Right cardiac atrium (tissue), 5 donors: ENCODE results near the gene FCHSD2. TPM values are rescaled to one million over a fixed set of nuclear protein-coding genes. Genes with fewer than 3 reads are reported as not detected.

Source experiments
- ATAC-seq, 2 donors: fragments of 200-7000 bp; cut with Tn5 transposase; one replicate each; pipeline versions ENCODE4 v1.8.0 to v1.9.1; 2020; ENCODE audit warnings: moderate library complexity in 2 of 2, mild to moderate bottlenecking in 1 of 2
- DNase-seq, 3 donors: peaks; one replicate each; pipeline ENCODE4 v3.0.0-alpha.2; 2020
- H3K27ac ChIP-seq: one replicate; pipeline ENCODE4 v1.5.1; 2013; ENCODE audit warnings: mild to moderate bottlenecking, low read length, control low read depth, moderate library complexity
- H3K27me3 ChIP-seq: one replicate; pipeline ENCODE4 v1.6.1; 2013; ENCODE audit not compliant: control insufficient read depth, insufficient read depth
- H3K4me1 ChIP-seq: one replicate; pipeline ENCODE4 v1.6.1; 2013; ENCODE audit warnings: low read length; ENCODE audit not compliant: control insufficient read depth, insufficient read depth
- H3K4me3 ChIP-seq: one replicate; pipeline ENCODE4 v1.5.1; 2013; ENCODE audit warnings: low read length, control low read depth
- H3K9me3 ChIP-seq: one replicate; pipeline ENCODE4 v1.6.1; 2013; ENCODE audit warnings: low read length; ENCODE audit not compliant: control insufficient read depth
- WGBS: extraction: QIAGEN DNeasy Blood & Tissue Kit; methylation state at CpG from one replicate; pipeline ENCODE4 v1.1.7; 2013; 5-methylcytosine and 5-hydroxymethylcytosine counted together
- intact Hi-C, 4 donors: fragments of 100-400 bp; cut with DNase I; formaldehyde crosslinking; loops; one replicate each; pipeline versions ENCODE4 v1.11.0 to v1.14.0; 2022 to 2023
- polyA plus RNA-seq: library from polyadenylated mRNA; stranded (reverse); fragments of 200-250 nt; gene quantifications from one replicate; pipeline ENCODE4 v1.2.3, GENCODE V29; 2013
- total RNA-seq, 4 donors: library from RNA; stranded (reverse); fragmentation: NEBNext Ultra II Directional; extraction: Animal tissue kit (Norgen Biotek cat#: 25700); gene quantifications; one replicate each; pipeline ENCODE4 v1.2.1, GENCODE V29; 2021
- donor health status: healthy with polysubstance abuse.
- donor health status: DM: no; HTN: yes; CAD: no.
- donor health status: DM: no; HTN: no; CAD: no.
- donor health status: DM: no; HTN: yes; CAD: no; lungs with severe emphysema.
- donor health status: DM: yes; HTN: yes; CAD: no.

Gene FCHSD2
- total and polyA plus RNA-seq, 5 donors: 12.6 to 54.1 (median 36.2) TPM

DNA sequence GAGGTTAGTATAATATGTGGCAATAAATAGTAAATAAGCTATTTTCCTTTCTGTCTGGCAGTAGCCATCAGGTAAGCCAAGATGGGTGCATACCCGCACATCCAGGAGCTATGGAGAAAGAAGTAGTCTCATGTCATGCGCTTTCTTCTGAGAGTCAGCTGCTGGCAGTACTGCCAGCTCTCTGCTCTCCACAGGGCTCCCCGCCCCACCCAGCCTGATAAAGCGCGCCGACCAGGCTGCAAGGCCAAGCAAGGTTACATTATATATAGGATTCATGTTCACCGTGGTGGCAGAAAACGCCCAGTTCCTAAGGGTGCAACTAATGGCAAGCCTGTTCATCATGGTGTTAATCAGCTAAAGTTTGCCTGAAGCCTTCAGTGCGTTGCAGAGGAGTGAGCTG is 201.7 kb downstream of the FCHSD2 start:
- Histone ChIP-seq H3K4me1 (peaks cover 2% of the 10 kb centered on the region), H3K27me3 (no peaks in the 10 kb centered on the region), H3K4me3 (no peak overlapping the region), H3K9me3 (no peaks in the 10 kb centered on the region), H3K27ac (no peak overlapping the region)
- 88% methylated on average over 9 of the region's 9 CpGs for WGBS
- ATAC-seq (peak in 1 of 2 donors; percentile 59), DNase-seq (peak in 1 of 3 donors; percentile 69)
- intact Hi-C loops: no loop called here

DNA sequence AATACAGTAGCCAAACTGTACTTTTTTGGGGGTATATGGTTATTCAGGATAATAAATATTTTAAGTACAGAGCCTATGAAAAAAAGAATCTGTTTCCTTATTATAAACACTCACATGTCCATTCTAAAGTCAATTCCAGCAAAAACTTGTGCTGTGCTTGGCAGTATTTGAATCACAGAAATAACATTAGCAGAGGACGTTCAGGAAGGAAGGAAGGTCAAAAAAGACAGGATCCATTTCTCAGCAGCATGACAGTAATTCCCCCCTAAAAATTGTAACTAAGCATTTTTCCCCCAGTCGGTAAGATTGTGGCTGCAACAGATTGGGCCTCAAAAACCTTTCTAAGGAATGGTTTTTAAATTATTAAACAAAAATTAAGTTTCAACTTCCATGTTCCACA is 203.1 kb downstream of the FCHSD2 start:
- H3K4me3 ChIP-seq: no peak overlapping the region
- H3K4me1 ChIP-seq: peaks cover 4% of the 10 kb centered on the region
- ATAC-seq: no peak
- 34% methylated on average over 2 of the region's 2 CpGs for WGBS
- no peaks in the 10 kb centered on the region for H3K27me3 ChIP-seq
- intact Hi-C loops: no loop called here
- H3K9me3 ChIP-seq: no peaks in the 10 kb centered on the region
- DNase-seq: no peak
- no peak overlapping the region for H3K27ac ChIP-seq

DNA sequence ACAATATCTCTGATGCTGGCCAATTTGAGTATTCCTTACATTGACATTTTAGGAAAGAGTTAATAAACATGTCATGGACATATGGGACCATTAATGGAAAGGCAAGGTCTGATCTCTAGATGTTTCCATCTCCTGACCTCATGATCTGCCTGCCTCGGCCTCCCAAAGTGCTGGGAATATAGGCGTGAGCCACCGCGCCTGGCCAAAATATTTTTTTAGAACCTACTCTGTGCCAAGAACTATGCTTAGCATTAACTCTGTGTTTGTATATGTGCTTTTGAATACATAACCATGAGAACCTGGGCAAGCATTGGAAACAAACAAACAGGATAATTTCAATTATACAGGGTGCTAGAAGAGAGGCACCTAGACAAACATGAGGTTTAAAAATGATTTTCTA is 204.7 kb downstream of the FCHSD2 start:
- intact Hi-C loops: no loop called here
- H3K27me3 ChIP-seq: no peaks in the 10 kb centered on the region
- H3K27ac ChIP-seq: no peak overlapping the region
- no peak overlapping the region for H3K4me3 ChIP-seq
- 47% methylated on average over 4 of the region's 4 CpGs for WGBS
- ATAC-seq (peak in 1 of 2 donors; percentile 18), DNase-seq (no peak)
- H3K4me1 ChIP-seq: peaks cover 4% of the 10 kb centered on the region
- H3K9me3 ChIP-seq: no peaks in the 10 kb centered on the region

DNA sequence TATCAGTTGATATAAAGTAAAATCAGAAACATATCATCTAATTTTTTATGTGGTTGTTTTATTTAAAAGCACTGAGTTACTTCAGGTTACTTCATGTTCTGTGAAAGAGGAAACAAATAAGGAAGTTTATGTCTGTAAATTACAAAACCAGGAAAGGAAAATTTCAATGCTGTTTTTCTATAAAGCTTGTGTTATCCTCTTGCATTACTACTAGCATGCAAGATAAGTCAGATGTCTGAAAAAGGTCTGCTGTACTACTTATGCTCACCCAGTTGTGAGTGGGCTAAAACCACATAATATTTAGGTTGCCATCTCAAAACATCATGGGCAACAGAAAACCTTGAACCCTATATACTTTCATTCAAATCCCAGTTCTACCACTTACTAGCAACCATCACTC is 206.4 kb downstream of the FCHSD2 start:
- ATAC-seq: no peak
- H3K9me3 ChIP-seq: no peaks in the 10 kb centered on the region
- peaks cover 4% of the 10 kb centered on the region for H3K4me1 ChIP-seq
- no peaks in the 10 kb centered on the region for H3K27me3 ChIP-seq
- intact Hi-C loops: no loop called here
- no peak overlapping the region for H3K27ac ChIP-seq
- H3K4me3 ChIP-seq: no peak overlapping the region
- no peak for DNase-seq

DNA sequence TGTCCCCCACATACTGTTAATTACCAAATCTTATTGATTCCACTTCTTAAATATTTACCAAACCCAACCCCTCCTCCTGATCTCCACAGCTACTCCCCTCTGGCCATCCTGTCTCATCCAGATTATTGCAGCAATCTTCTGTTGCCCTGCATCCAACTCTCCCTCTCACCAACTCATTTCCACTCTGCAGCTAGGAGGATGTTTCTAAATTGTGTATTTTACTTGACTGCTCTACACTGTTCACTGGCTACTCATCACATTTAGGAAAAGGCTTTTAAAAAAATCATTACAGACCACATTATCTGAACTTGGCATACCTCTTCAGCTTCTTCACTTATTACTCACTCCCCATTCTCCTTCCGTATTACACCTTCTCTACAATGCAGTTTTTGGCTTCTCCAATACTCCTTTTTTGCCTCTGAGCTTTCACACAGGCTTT is 210.0 kb downstream of the FCHSD2 start:
- Histone ChIP-seq H3K27me3 (no peaks in the 10 kb centered on the region), H3K4me1 (peaks cover 4% of the 10 kb centered on the region), H3K27ac (no peak overlapping the region), H3K4me3 (no peak overlapping the region), H3K9me3 (no peaks in the 10 kb centered on the region)
- no peak for DNase-seq
- no peak for ATAC-seq
- WGBS: 80% methylated on average over 1 of the region's 1 CpG
- intact Hi-C loops: no loop called here

DNA sequence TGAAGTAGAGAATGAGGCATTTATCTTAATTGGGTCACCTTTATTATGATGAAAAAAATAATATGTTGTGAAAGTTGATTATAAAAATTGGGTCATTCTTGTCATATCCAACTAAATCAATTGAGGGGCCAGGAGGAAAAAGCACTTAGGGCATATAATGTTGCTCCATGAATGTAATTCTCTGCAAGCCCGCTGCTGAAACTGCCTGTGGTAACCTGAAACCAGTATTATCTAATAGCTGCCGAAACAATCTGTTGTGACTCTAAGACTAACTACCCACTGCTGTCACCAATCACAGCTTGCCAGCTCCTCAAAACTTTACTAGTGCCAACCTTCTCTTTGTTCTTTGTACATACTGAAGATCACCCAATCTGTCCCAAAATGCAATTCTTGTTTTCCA is 212.1 kb downstream of the FCHSD2 start:
- Histone ChIP-seq H3K4me1 (peaks cover 4% of the 10 kb centered on the region), H3K9me3 (no peaks in the 10 kb centered on the region), H3K27me3 (no peaks in the 10 kb centered on the region), H3K4me3 (no peak overlapping the region), H3K27ac (no peak overlapping the region)
- ATAC-seq (peak in 1 of 2 donors; percentile 40), DNase-seq (peak in 1 of 3 donors; percentile 26)
- intact Hi-C loops: no loop called here
- WGBS: 48% methylated on average over 2 of the region's 2 CpGs

DNA sequence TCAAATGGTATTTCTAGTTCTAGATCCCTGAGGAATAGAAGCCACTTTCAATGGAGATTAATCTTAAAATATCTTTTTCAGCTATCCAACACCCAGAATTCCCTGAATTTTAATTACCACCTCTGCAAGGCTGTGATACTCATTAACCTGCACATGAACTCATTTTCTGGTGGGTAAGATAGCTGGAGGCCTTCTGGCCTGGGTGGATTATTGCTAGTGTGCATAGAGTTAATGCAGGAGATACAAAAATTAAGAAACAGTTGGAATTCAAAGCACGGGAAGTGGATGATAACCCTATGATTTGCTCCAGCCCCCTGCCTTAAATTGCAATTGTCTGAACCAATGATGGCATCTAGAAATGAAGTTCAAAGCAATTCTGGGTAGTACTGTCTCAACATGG is 212.9 kb downstream of the FCHSD2 start:
- intact Hi-C loops: loop anchor here in 1 of 4 donors (10.0 kb wide), 1 partner anchor 246 kb away; no protein-coding TSS in a partner anchor
- H3K9me3 ChIP-seq: no peaks in the 10 kb centered on the region
- no peaks in the 10 kb centered on the region for H3K27me3 ChIP-seq
- H3K4me3 ChIP-seq: no peak overlapping the region
- H3K27ac ChIP-seq: no peak overlapping the region
- H3K4me1 ChIP-seq: peaks cover 3% of the 10 kb centered on the region
- ATAC-seq (no peak), DNase-seq (no peak)
- WGBS: 73% methylated on average over 1 of the region's 1 CpG

GRCh38 chr11:72927380-72927779 is 214.7 kb downstream of the FCHSD2 start:
- no peaks in the 10 kb centered on the region for H3K9me3 ChIP-seq
- no peak overlapping the region for H3K27ac ChIP-seq
- H3K4me3 ChIP-seq: no peak overlapping the region
- ATAC-seq (peak in 1 of 2 donors; percentile 59), DNase-seq (no peak)
- intact Hi-C loops: loop anchor here in 1 of 4 donors (10.0 kb wide), 1 partner anchor 247 kb away; no protein-coding TSS in a partner anchor
- peaks cover 3% of the 10 kb centered on the region for H3K4me1 ChIP-seq
- no peaks in the 10 kb centered on the region for H3K27me3 ChIP-seq

DNA sequence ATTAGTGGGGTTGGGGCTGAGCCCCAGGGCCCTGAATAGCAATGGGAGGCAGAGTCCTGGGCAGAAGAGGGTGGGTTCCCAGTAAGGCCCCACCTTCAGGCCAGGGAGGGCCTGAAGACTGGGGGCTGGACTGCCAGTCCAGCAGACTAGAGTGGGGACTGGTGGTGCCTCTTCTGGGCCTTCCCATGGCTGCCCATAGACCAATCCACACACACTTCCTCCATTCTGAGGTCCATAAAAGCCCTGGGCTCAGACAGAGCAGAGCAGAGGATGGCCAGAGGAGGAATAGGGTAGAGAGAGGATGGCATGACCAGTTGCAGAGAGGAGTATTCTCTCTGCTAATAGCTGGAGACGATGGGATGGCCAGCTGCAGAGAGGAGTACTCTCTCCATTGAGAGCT is 216.0 kb downstream of the FCHSD2 start:
- Histone ChIP-seq H3K27ac (no peak overlapping the region), H3K9me3 (no peaks in the 10 kb centered on the region), H3K4me3 (no peak overlapping the region), H3K27me3 (no peaks in the 10 kb centered on the region), H3K4me1 (peaks cover 3% of the 10 kb centered on the region)
- ATAC-seq (peak; percentile 9 to 34), DNase-seq (no peak)
- intact Hi-C loops: loop anchor here in 1 of 4 donors (10.0 kb wide), 1 partner anchor 249 kb away; no protein-coding TSS in a partner anchor
- 98% methylated on average over 1 of the region's 1 CpG for WGBS

- H3K27me3 ChIP-seq: no peaks in the 10 kb centered on the region
- intact Hi-C loops: loop anchor here in 1 of 4 donors (10.0 kb wide), 1 partner anchor 249 kb away; no protein-coding TSS in a partner anchor
- no peak overlapping the region for H3K27ac ChIP-seq
- no peaks in the 10 kb centered on the region for H3K9me3 ChIP-seq
- H3K4me3 ChIP-seq: no peak overlapping the region
- 95% methylated on average over 9 of the region's 9 CpGs for WGBS
- H3K4me1 ChIP-seq: peaks cover 3% of the 10 kb centered on the region
- DNase-seq: peak in 1 of 3 donors; percentile 48
- peak; percentile 12 to 20 for ATAC-seq
Measured at GRCh38 chr11:72925656-72926055, 216.5 kb downstream of the FCHSD2 start.

- H3K4me1 ChIP-seq: peaks cover 5% of the 10 kb centered on the region
- H3K27me3 ChIP-seq: no peaks in the 10 kb centered on the region
- no peaks in the 10 kb centered on the region for H3K9me3 ChIP-seq
- WGBS: 100% methylated on average over 1 of the region's 1 CpG
- intact Hi-C loops: loop anchor here in 1 of 4 donors (5.0 to 10.0 kb wide), 2 partner anchors 218 to 250 kb away; partner anchors contain the start of gene FCHSD2
- no peak for DNase-seq
- H3K4me3 ChIP-seq: no peak overlapping the region
- peak; percentile 38 to 44 for ATAC-seq
- H3K27ac ChIP-seq: no peak overlapping the region
Measured at GRCh38 chr11:72924568-72925190, 217.4 kb downstream of the FCHSD2 start.
